Measurements from ENCODE around the gene STRADA.

- TF ChIP-seq POLR2A (IDR thresholded peaks at IDR 0.05; ENCODE audit: low read depth, low read length) = no peak
- no peak for TF ChIP-seq POLR2AphosphoS5 (IDR thresholded peaks at IDR 0.05; ENCODE audit: low read depth, low read length)
- TF ChIP-seq TAF1 (IDR thresholded peaks at IDR 0.05; ENCODE audit: borderline replicate concordance, low read depth, low read length) = no peak
These were observed 12.4 kb upstream of the STRADA start for GRCh38 chr17:63754046-63754445.
